NCI-H1092 (cell line): ENCODE results near the gene PLSCR1.

Source experiments
- DNase-seq: peaks from one replicate; lab custom pipeline; 2025; lab: John Stamatoyannopoulos, UW

PLSCR1 gene

GRCh38 chr3:146473726-146474125 lies 70.7 kb downstream of the PLSCR1 start:
- no peak for DNase-seq

DNA sequence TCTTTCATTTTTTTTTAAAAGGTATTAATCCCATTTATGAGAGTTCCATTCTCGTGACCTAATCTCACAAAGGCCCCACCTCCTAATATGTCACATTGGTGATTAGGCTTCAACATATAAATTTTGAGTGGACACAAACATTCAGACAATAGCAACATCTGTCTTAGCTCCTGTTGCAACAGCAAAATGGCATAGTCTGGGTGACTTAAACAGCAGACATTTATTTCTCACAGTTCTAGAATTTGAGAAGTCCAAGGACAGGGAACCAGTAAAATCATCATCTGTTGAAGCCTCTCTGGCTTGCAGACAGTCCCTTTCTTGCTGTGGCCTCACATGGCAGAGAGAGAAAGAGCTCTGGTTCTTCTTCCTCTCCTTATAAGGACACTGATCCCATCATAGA lies 71.8 kb downstream of the PLSCR1 start:
- no peak for DNase-seq

GRCh38 chr3:146471012-146471411 lies 73.4 kb downstream of the PLSCR1 start:
- no peak for DNase-seq

GRCh38 chr3:146470425-146470990 lies 73.9 kb downstream of the PLSCR1 start:
- DNase-seq = no peak

DNA sequence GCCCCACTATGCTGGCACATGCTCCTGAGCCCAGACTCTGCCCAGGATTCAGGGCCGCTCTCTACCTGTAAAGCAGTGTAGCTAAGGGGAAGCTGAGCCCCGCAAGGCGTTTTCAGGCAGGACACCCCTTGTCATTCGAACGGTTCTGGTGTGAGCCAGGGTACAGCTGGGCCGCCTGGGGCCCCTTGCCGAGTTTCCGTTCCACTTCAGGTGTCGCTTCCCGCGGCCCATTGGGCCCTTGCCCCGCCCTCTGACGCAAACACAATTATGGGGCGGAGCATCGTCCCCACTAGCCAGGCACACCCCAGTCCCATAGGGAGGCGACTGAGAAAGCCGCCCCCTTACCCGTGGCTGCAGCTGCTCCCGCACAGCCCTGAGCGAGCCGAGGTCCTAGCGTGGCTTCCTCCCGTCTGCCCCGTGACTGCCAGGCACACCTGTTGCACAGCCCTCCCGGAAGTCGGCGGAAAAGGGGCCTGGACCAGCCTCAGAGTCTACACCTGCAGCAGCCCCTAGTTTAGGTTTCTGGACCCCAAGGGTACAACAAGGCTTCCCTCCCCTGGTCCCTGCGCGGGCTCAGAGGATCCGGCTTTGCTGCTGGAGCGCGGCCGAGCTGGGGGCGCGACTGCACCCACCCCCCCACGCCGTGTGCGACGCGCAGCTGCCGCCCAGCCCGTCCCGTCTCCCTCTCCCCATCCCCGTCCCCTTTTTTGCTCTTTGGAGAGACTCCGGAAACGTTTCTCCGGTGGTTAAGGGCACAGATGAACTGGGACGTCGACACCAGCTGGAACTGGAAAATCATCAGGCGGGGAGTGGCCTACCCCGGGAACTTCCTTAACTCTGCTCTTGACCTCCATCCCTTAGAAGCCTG lies 75.0 kb downstream of the PLSCR1 start, which contains the start of gene PLSCR2:
PLSCR2 (minus strand) TSS at position 412 of the 868 bp plus-strand sequence. CDS start 9,657 bp downstream, outside the sequence.
- peak; percentile 22 for DNase-seq

- DNase-seq = no peak
Measured at GRCh38 chr3:146468671-146469149, 75.7 kb downstream of the PLSCR1 start.

GRCh38 chr3:146468234-146468633 lies 76.2 kb downstream of the PLSCR1 start:
- DNase-seq = no peak

- no peak for DNase-seq
Measured at GRCh38 chr3:146466604-146467003, 77.8 kb downstream of the PLSCR1 start.

GRCh38 chr3:146465693-146466465 lies 78.5 kb downstream of the PLSCR1 start:
- no peak for DNase-seq
